HEK293T (cell line): Measurements from ENCODE around the gene RCAN2.

Source experiments
- CTCF ChIA-PET: fragments of 350-600 bp; formaldehyde crosslinking; extraction: SDS; loops from one replicate; lab custom pipeline; 2021; ENCODE audit warnings: antibody characterized with exemption, inconsistent platforms; lab: Yijun Ruan, JAX
- POLR2A ChIA-PET: fragments of 350-600 bp; formaldehyde crosslinking; extraction: SDS; loops from one replicate; lab custom pipeline; 2020; ENCODE audit warnings: antibody characterized with exemption, inconsistent platforms; lab: Yijun Ruan, JAX
- DNase-seq: peaks from one replicate; pipeline ENCODE4 v3.0.0; 2012; ENCODE audit warnings: mixed read lengths; ENCODE audit errors: extremely low spot score
- ARNT ChIP-seq: fragments of 450-650 bp; IDR thresholded peaks from 2 replicates; pipeline ENCODE4 v1.6.1; 2017; ENCODE audit warnings: mild to moderate bottlenecking
- BHLHE40 ChIP-seq: fragments of 450-650 bp; IDR thresholded peaks from 2 replicates; pipeline ENCODE4 v1.6.1; 2016; ENCODE audit warnings: mild to moderate bottlenecking, moderate library complexity, borderline replicate concordance
- CTBP1 ChIP-seq: fragments of 450-650 bp; IDR thresholded peaks from 2 replicates; pipeline ENCODE4 v1.6.1; 2016; ENCODE audit warnings: borderline replicate concordance
- ELF4 ChIP-seq: fragments of 450-650 bp; IDR thresholded peaks from 2 replicates; pipeline ENCODE4 v1.6.1; 2017; ENCODE audit warnings: antibody characterized with exemption
- FOXA1 ChIP-seq: fragments of 450-650 bp; IDR thresholded peaks from 2 replicates; pipeline ENCODE4 v1.6.1; 2016; ENCODE audit warnings: mild to moderate bottlenecking
- FOXK2 ChIP-seq: fragments of 450-650 bp; IDR thresholded peaks from 2 replicates; pipeline ENCODE4 v1.6.1; 2016; ENCODE audit warnings: mild to moderate bottlenecking
- FOXM1 ChIP-seq: fragments of 450-650 bp; IDR thresholded peaks from 2 replicates; pipeline ENCODE4 v1.6.1; 2017; ENCODE audit warnings: mild to moderate bottlenecking, borderline replicate concordance
- HDGF ChIP-seq: fragments of 450-650 bp; IDR thresholded peaks from 2 replicates; pipeline ENCODE4 v1.6.1; 2017; ENCODE audit warnings: antibody characterized with exemption, borderline replicate concordance
- L3MBTL2 ChIP-seq: fragments of 450-650 bp; conservative IDR thresholded peaks from 2 replicates; pipeline ENCODE4 v1.6.1; 2016; ENCODE audit warnings: mild to moderate bottlenecking
- LEF1 ChIP-seq: fragments of 450-650 bp; IDR thresholded peaks from 2 replicates; pipeline ENCODE4 v1.6.1; 2017; ENCODE audit warnings: mild to moderate bottlenecking, borderline replicate concordance
- NFRKB ChIP-seq: fragments of 450-650 bp; IDR thresholded peaks from 2 replicates; pipeline ENCODE4 v1.6.1; 2016; ENCODE audit warnings: mild to moderate bottlenecking, moderate library complexity
- PKNOX1 ChIP-seq: fragments of 450-650 bp; IDR thresholded peaks from 2 replicates; pipeline ENCODE4 v1.6.1; 2016
- SP1 ChIP-seq: fragments of 450-650 bp; IDR thresholded peaks from 2 replicates; pipeline ENCODE4 v1.6.1; 2017
- SUZ12 ChIP-seq: fragments of 450-650 bp; IDR thresholded peaks from 2 replicates; pipeline ENCODE4 v1.6.1; 2016; ENCODE audit warnings: mild to moderate bottlenecking
- TARDBP ChIP-seq: fragments of 450-650 bp; IDR thresholded peaks from 2 replicates; pipeline ENCODE4 v1.6.1; 2016
- ZNF384 ChIP-seq: fragments of 450-650 bp; IDR thresholded peaks from 2 replicates; pipeline ENCODE4 v1.6.1; 2016

Gene RCAN2

DNA sequence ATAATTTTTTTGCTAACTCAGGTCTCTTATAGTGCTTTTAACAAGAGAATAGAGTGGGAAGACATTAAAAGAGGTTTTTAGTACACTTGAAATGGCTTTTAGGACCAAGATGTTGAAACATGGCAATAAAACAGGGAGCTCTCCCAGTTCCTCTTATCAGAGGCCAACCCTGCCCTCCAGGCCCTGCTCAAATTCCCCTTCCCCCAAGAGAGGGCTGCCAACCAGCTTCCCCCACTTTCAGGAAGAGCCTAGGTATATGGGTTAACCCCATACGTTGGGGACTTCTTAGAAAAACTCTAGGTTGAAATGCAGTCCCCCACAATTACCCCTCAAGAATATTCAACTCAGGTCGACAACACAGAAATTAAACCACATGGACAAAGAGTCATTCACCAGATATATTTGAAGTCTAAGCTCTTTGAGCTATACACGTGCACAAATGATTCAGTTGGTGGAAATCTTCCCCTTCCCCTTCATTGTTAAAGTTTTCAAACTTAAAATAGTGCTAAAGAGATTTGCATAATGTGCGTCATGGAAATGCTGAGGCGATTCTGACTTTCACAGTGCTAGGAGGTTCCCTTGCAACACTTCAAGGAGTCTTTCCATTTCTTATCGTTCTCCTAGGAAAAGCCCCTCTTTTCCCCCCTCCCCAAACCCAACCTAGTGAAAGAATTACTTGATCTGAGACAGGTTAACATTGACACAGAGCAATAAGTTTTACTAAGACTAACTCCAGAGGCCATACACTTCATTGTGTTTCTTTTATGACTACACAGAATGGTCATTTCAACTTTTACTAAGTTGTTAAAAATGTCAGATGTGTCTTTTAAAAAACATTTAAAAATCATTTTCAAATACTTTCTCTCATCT, 270.7 kb downstream of the RCAN2 start:
- TF ChIP-seq PKNOX1 (no peak), ELF4 (no peak), ZNF384 (no peak)
- POLR2A ChIA-PET: no interaction called here
- CTCF ChIA-PET: interaction anchor here (0.6 to 0.7 kb wide), 3 partner anchors 13 to 410 kb away, joined by 3 read pairs; no protein-coding TSS in a partner anchor
- DNase-seq: no peak

GRCh38 chr6:46219661-46220060, 271.6 kb downstream of the RCAN2 start:
- ChIA-PET CTCF (no interaction called here), POLR2A (interaction anchor here (0.6 kb wide), 1 partner anchor 129 kb away, joined by 3 read pairs; no protein-coding TSS in a partner anchor)
- no peak for DNase-seq
- no peak for TF ChIP-seq PKNOX1
- TF ChIP-seq SUZ12: no peak

GRCh38 chr6:46218457-46218856, 272.8 kb downstream of the RCAN2 start:
- DNase-seq: no peak
- POLR2A ChIA-PET: no interaction called here
- CTCF ChIA-PET: interaction anchor here (0.7 kb wide), 1 partner anchor 1743 kb away, joined by 4 read pairs; no protein-coding TSS in a partner anchor
- TF ChIP-seq FOXK2 (no peak), LEF1 (no peak), HDGF (no peak), NFRKB (no peak), L3MBTL2 (no peak), CTBP1 (no peak), FOXM1 (no peak), PKNOX1 (no peak), FOXA1 (no peak), ZNF384 (no peak), ELF4 (no peak), SUZ12 (no peak), TARDBP (no peak)

GRCh38 chr6:46217671-46218131, 273.5 kb downstream of the RCAN2 start:
- DNase-seq: no peak
- ChIA-PET CTCF (interaction anchor here (0.7 kb wide), 1 partner anchor 1742 kb away, joined by 4 read pairs; no protein-coding TSS in a partner anchor), POLR2A (no interaction called here)
- TF ChIP-seq TARDBP: no peak
- TF ChIP-seq FOXM1: no peak
- TF ChIP-seq SUZ12: no peak
- TF ChIP-seq FOXA1: no peak
- TF ChIP-seq L3MBTL2: no peak
- TF ChIP-seq ARNT: no peak
- no peak for TF ChIP-seq PKNOX1
- TF ChIP-seq FOXK2: no peak
- no peak for TF ChIP-seq NFRKB
- no peak for TF ChIP-seq ZNF384
- no peak for TF ChIP-seq BHLHE40
- TF ChIP-seq ELF4: no peak
- TF ChIP-seq CTBP1: no peak

DNA sequence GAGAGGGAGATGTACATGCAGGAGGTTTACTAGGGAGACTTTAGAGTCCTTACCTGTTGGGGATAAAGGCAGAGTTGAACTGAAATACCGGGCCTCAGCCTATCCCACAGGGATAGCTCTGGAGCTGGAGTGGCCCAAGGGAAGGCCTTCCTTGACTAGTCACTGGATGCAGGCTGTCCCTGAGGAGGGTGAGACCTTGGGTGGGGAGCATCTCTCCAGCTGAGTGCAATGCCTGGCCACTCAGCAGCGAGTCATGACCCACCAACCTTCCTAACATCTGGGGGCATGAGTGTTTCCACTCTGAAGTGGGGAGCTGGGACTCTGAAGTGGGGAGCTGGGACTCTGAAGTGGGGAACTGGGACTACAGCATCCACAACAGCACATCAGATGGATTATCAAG, 274.4 kb downstream of the RCAN2 start:
- TF ChIP-seq FOXK2: no peak
- no peak for TF ChIP-seq HDGF
- no peak for TF ChIP-seq ARNT
- no peak for TF ChIP-seq SUZ12
- no peak for TF ChIP-seq SP1
- no peak for TF ChIP-seq FOXA1
- TF ChIP-seq PKNOX1: no peak
- no peak for TF ChIP-seq LEF1
- no peak for TF ChIP-seq ZNF384
- TF ChIP-seq FOXM1: no peak
- no peak for TF ChIP-seq L3MBTL2
- TF ChIP-seq BHLHE40: no peak
- TF ChIP-seq CTBP1: no peak
- CTCF ChIA-PET: no interaction called here

More for the DNA sequence above, 274.4 kb downstream of the RCAN2 start:
- POLR2A ChIA-PET: no interaction called here
- no peak for DNase-seq
